BLaER1 (cell line): ENCODE measurements around the gene ZDHHC7.

ENCODE experiments used
- H3K27ac ChIP-seq: shearing (Covaris generic); formaldehyde crosslinking; 2 replicates; pipeline ENCODE4 v1.8.1; 2022
- H3K27me3 ChIP-seq: shearing (Covaris generic); formaldehyde crosslinking; 2 replicates; pipeline ENCODE4 v1.8.1; 2022
- H3K36me3 ChIP-seq: shearing (Covaris generic); formaldehyde crosslinking; 2 replicates; pipeline ENCODE4 v1.8.1; 2022
- H3K4me1 ChIP-seq: shearing (Covaris generic); formaldehyde crosslinking; 2 replicates; pipeline ENCODE4 v1.8.1; 2022
- H3K4me2 ChIP-seq: shearing (Covaris generic); formaldehyde crosslinking; 2 replicates; pipeline ENCODE4 v1.8.1; 2022
- H3K4me3 ChIP-seq: shearing (Covaris generic); formaldehyde crosslinking; 2 replicates; pipeline ENCODE4 v1.8.1; 2022
- H3K9ac ChIP-seq: shearing (Covaris generic); formaldehyde crosslinking; 2 replicates; pipeline ENCODE4 v1.8.1; 2022
- H3K9me3 ChIP-seq: shearing (Covaris generic); formaldehyde crosslinking; 2 replicates; pipeline ENCODE4 v1.8.1; 2022
- H4K20me1 ChIP-seq: shearing (Covaris generic); formaldehyde crosslinking; 2 replicates; pipeline ENCODE4 v1.8.1; 2022
- Cebpa-rat ChIP-seq: shearing (Covaris generic); IDR thresholded peaks from 2 replicates; pipeline ENCODE4 v1.8.1; 2022

ZDHHC7 gene

DNA sequence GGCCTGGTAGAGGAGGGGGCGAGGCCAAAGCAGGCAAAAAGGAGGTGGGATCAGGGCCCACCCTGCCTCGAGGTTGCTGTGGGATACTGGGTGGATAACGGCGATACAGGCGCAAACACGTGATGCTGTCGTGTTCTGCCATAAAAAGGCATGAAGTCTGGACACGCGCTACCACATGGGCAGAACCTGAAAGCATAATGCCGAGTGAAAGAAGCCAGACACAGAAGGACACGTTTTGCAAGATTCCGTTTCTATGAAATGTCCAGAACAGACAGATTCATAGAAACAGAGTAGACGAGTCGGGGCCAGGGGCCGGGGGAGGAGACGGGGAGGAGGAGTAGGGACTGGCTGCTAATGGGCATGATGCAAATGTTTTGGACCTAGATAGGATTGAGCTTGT, 43.5 kb downstream of the ZDHHC7 start:
- H3K4me3 ChIP-seq, result no peak overlapping the region
- H3K27ac ChIP-seq, result no peak overlapping the region
- TF ChIP-seq Cebpa-rat, result no peak
- H3K36me3 ChIP-seq, result no peaks in the 10 kb centered on the region
- H3K9ac ChIP-seq, result no peak overlapping the region
- H3K27me3 ChIP-seq, result peaks cover 6% of the 10 kb centered on the region
- H3K4me1 ChIP-seq, result peaks cover 6% of the 10 kb centered on the region
- H4K20me1 ChIP-seq, result peaks cover 20% of the 10 kb centered on the region
- H3K4me2 ChIP-seq, result no peak overlapping the region
- H3K9me3 ChIP-seq, result no peaks in the 10 kb centered on the region

DNA sequence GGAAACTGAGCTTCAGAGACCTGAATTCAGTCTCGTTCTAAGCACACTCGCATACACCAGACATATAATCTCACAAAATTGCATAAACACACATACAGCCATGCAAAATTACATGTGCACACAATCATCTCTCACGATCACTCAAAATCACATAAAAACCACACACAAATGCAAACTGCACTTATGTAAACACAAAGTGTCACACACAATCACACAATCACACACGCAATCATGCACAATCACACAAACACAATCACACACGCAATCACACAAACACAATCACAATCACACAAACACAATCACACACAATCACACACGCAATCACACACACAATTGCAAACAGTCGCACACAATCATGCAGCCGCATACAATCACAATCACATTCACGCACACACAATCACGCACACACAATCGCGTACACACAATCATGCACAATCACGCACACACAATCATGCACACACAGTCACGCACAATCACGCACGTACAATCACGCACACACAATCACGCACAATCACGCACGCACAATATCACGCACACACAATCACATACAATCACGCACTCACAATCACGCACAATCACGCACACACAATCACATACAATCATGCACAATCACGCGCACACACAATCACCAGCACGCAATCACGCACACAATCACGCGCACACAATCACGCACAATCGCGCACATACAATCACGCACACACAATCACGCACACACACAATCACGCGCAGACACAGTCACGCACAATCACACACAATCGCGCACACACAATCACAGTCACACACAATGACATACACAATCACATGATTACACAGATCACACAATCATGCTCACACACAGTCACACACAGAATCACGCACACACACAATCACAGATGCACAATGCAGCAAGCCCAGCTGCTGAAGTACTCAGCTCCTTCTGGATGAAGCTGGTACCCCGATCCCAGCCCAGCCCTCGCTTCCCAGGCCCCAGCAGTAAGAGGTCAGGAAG, 45.6 kb downstream of the ZDHHC7 start:
- peaks cover 6% of the 10 kb centered on the region for H3K4me1 ChIP-seq
- H3K4me2 ChIP-seq, result no peak overlapping the region
- H3K27me3 ChIP-seq, result no peaks in the 10 kb centered on the region
- no peak overlapping the region for H3K4me3 ChIP-seq
- no peak for TF ChIP-seq Cebpa-rat
- no peak overlapping the region for H3K9ac ChIP-seq
- H4K20me1 ChIP-seq, result no peaks in the 10 kb centered on the region
- no peaks in the 10 kb centered on the region for H3K36me3 ChIP-seq
- no peaks in the 10 kb centered on the region for H3K9me3 ChIP-seq
- no peak overlapping the region for H3K27ac ChIP-seq

DNA sequence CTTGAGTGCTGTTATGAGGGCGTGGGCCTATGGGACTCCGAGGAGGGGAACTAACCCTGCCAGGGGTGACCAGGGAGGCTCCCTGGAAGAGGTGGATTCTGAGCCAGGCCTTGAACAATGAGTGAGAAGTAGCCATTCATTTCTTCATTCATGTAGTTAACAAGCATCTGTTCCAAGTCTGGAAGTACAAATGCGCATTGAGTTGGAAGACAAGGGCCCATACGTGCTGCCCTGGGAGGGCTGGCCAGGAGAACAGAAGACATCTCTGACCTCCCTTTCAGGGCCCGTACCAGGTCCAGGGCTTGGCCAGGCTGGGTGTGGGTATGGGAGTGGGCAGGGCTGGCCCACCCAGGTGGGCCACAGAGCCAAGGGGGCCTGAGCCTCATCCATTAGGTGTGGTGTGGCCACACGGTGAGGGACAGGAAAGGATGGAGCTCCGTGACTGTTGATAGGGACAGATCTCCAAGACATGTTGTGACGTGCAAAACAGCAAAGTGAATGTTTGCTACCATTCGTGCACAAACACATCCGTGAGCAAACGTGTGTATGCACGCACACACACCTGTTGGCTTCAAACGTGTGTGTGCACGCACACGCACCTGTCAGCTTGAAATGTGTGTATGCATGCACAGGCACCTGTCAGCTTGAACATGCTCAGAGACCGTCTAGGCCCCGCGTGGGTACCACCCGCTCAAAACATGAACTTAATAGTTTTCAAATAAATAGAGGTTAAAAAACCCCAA, 46.8 kb downstream of the ZDHHC7 start:
- no peak overlapping the region for H3K9ac ChIP-seq

DNA sequence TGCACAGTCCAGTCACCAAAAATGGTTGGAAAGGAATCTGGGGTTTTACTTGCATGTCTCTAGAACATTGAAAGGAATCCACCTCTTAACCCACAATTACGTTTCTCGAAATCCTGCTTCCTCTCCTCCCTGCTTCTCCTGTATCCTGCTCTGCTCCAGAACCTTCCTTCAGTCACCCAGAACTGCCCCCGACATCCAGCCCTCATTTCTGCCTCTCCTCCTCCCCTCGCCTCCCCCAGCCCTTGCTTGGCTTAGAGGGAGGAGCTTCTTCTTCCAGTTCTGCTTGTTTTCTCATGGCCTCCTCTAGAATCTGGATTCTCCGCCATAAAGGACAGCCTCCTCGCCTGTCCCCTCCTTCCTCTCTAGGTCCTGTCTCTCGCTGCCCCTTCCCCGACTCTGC, 48.3 kb downstream of the ZDHHC7 start:
- Histone ChIP-seq H4K20me1 (peaks cover 20% of the 10 kb centered on the region), H3K9me3 (no peaks in the 10 kb centered on the region), H3K27me3 (peaks cover 11% of the 10 kb centered on the region; the same call in 1 of the 2 replicates), H3K36me3 (no peaks in the 10 kb centered on the region), H3K27ac (no peak overlapping the region), H3K4me1 (peaks cover 30% of the 10 kb centered on the region), H3K9ac (no peak overlapping the region), H3K4me2 (no peak overlapping the region), H3K4me3 (no peak overlapping the region)
- TF ChIP-seq Cebpa-rat, result no peak

More for the DNA sequence above, 46.8 kb downstream of the ZDHHC7 start:
- H3K4me3 ChIP-seq, result no peak overlapping the region
- no peaks in the 10 kb centered on the region for H3K9me3 ChIP-seq
- no peak overlapping the region for H3K4me2 ChIP-seq
- TF ChIP-seq Cebpa-rat, result no peak
- peaks cover 18% of the 10 kb centered on the region for H3K4me1 ChIP-seq
- H3K27me3 ChIP-seq, result peaks cover 7% of the 10 kb centered on the region; the same call in 1 of the 2 replicates
- no peak overlapping the region for H3K27ac ChIP-seq
- peaks cover 9% of the 10 kb centered on the region for H4K20me1 ChIP-seq
- H3K36me3 ChIP-seq, result no peaks in the 10 kb centered on the region

DNA sequence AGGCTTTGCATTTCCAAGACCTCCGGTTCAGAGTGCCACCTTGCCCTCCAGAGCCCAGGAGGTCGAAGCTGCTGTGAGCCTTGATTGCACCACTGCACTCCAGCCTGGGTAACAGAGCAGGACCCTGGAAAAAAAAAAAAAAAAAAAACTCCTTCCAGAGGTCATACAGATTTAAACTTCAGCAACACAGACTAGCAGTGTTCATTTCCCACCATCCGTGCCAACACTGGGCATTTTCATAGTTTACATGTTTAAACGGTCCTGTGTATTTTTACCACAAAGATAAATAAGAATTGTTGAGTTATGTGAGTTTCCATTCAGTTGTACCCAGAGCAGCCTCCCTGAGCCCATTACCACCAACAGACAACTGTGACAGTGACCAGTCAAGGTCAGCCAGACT, 50.4 kb downstream of the ZDHHC7 start:
- Histone ChIP-seq H3K9me3 (no peaks in the 10 kb centered on the region), H3K4me3 (no peak overlapping the region), H3K4me1 (peaks cover 30% of the 10 kb centered on the region), H3K4me2 (peak overlapping the region; percentile 61), H3K27ac (no peak overlapping the region), H3K9ac (no peak overlapping the region), H4K20me1 (peaks cover 20% of the 10 kb centered on the region), H3K36me3 (no peaks in the 10 kb centered on the region), H3K27me3 (peaks cover 11% of the 10 kb centered on the region; the same call in 1 of the 2 replicates)
- no peak for TF ChIP-seq Cebpa-rat

DNA sequence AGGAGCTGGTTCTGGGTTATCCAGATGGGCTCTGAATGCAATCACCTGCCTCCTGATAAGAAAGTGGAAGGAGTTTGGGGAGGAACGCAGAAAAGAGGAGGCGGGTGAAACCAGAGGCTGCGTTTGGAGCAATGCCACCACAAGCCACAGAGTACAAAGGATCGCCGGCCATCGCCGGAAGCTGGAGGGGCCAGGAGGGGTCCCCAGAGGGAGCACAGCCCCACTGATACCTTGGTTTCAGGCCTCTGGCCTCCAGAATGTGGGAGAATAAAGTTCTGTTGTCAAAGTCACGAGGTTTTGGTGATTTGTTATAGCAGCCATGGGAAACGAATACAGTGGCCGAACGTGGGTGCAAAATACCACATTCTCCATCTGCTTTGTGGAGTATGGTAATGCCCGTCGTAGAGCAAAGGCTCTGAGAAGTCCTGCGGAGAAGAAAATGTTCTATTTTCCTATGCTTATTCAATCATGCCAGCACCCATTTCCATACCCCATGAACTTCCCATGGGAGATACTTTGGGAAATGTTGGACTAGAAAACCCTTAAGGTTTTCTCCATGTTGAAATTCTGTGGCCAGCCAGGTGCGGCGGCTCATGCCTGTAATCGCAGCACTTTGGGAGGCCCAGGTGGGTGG, 51.4 kb downstream of the ZDHHC7 start:
- no peak overlapping the region for H3K9ac ChIP-seq
- no peaks in the 10 kb centered on the region for H3K36me3 ChIP-seq
- no peak overlapping the region for H3K27ac ChIP-seq
- H3K4me1 ChIP-seq, result peaks cover 30% of the 10 kb centered on the region
- no peak for TF ChIP-seq Cebpa-rat
- no peaks in the 10 kb centered on the region for H3K9me3 ChIP-seq
- H3K27me3 ChIP-seq, result peaks cover 11% of the 10 kb centered on the region; the same call in 1 of the 2 replicates
- H3K4me2 ChIP-seq, result peak overlapping the region; percentile 61
- H4K20me1 ChIP-seq, result peaks cover 20% of the 10 kb centered on the region
- no peak overlapping the region for H3K4me3 ChIP-seq

DNA sequence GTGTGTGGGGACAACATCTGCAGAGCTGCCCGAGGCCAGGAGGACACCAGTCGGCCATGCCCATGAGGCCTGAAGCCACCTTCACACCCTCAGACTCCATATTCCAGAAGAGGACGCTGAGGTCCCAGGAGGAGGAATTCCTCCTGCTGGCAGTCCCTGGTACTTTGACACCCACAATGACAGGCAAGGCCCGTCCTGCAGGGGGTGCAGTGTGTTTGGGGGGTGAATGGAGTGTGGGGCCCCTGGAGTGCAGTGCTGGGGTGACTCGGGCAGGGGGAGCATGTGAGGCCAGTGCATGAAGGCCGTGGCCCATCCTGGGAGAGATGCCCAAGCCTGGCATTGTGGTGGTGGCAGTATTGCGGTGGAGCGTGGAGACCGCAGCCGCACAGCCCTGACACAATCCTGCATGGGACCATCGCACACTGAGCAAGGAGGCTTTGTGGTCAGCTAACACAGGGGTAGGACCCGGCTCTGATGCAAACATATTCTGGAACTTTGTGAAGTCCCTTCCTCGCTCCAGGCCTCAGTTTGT, 52.2 kb downstream of the ZDHHC7 start:
- no peaks in the 10 kb centered on the region for H3K9me3 ChIP-seq
- TF ChIP-seq Cebpa-rat, result no peak
- H3K9ac ChIP-seq, result no peak overlapping the region
- no peaks in the 10 kb centered on the region for H3K36me3 ChIP-seq
- peaks cover 20% of the 10 kb centered on the region for H4K20me1 ChIP-seq
- no peak overlapping the region for H3K27ac ChIP-seq
- H3K4me2 ChIP-seq, result peak overlapping the region; percentile 61
- H3K4me3 ChIP-seq, result no peak overlapping the region
- peaks cover 11% of the 10 kb centered on the region; the same call in 1 of the 2 replicates for H3K27me3 ChIP-seq
- H3K4me1 ChIP-seq, result peaks cover 30% of the 10 kb centered on the region

DNA sequence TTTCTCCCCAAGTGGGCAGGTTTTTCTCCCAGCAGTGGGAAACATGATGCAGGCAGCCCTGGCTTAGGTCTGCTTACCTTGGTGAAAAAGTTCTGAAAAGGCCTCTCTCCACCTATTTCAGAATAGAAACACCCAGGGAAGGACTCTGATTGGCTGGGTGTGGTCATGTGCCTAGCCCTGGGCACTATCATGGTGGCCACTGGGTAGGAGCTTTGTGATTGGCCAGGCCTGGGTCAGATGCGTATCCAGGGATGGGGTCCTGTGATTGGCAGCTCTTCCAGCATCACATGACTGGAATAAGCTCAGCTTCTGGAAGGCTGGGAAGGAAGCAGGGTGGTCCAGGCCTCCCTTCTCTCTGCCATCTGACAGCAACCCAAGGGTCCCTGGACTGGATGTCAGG, 53.5 kb downstream of the ZDHHC7 start:
- no peak for TF ChIP-seq Cebpa-rat
- no peaks in the 10 kb centered on the region for H3K9me3 ChIP-seq

DNA sequence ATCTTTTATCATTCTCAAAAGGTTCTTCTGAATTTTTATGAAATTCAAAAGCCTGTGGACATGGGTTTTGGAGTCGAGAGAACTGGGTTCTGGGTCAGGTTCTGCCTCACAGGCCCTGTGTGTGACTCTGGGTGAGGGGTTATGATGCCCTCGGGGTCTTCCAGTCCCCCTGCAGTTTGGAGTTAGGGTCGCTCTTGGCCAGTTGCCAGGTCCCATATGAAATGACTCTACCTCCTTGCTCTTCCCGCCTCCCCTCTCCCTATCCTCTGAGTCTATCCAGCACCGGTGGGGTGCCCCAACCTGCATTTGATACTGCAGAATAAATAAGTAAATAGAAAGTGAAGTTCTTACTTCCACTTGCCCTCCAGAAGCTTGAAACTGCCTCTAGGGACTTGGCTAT, 54.1 kb downstream of the ZDHHC7 start:
- Histone ChIP-seq H3K4me1 (peaks cover 30% of the 10 kb centered on the region), H3K36me3 (no peaks in the 10 kb centered on the region), H3K9ac (no peak overlapping the region), H3K27ac (no peak overlapping the region), H4K20me1 (peaks cover 20% of the 10 kb centered on the region), H3K4me3 (no peak overlapping the region), H3K9me3 (no peaks in the 10 kb centered on the region), H3K27me3 (peaks cover 11% of the 10 kb centered on the region; the same call in 1 of the 2 replicates), H3K4me2 (no peak overlapping the region)
- no peak for TF ChIP-seq Cebpa-rat

More for the DNA sequence above, 53.5 kb downstream of the ZDHHC7 start:
- H3K4me2 ChIP-seq, result no peak overlapping the region
- peaks cover 11% of the 10 kb centered on the region; the same call in 1 of the 2 replicates for H3K27me3 ChIP-seq
- H3K36me3 ChIP-seq, result no peaks in the 10 kb centered on the region
- no peak overlapping the region for H3K9ac ChIP-seq
- H3K27ac ChIP-seq, result no peak overlapping the region
- peaks cover 20% of the 10 kb centered on the region for H4K20me1 ChIP-seq
- no peak overlapping the region for H3K4me3 ChIP-seq
- peaks cover 30% of the 10 kb centered on the region for H3K4me1 ChIP-seq
